HCT116 (cell line): ENCODE measurements around the gene TIGAR. TPM values are rescaled to one million over a fixed set of nuclear protein-coding genes. Genes with fewer than 3 reads are reported as not detected.

Experiments
- ATAC-seq: fragments of 200-7000 bp; cut with Tn5 transposase; 2 replicates; pipeline ENCODE4 v1.9.1; 2020; ENCODE audit warnings: mild to moderate bottlenecking, moderate library complexity
- BruUV-seq: library from RNA; stranded (reverse); fragments of 400-500 nt; replicated peaks from 2 replicates; lab custom pipeline; 2021; lab: Mats Ljungman, UMichigan
- CTCF ChIA-PET: fragments of 300-600 bp; sonication (Branson Sonifier 250); formaldehyde crosslinking; loops from one replicate; lab custom pipeline; 2021; ENCODE audit warnings: antibody characterized with exemption; lab: Charles Lee
- POLR2A ChIA-PET: fragments of 300-600, 350-600 bp; sonication (Branson Sonifier 250); formaldehyde crosslinking; loops from one replicate; lab custom pipeline; 2021; ENCODE audit warnings: antibody characterized with exemption; lab: Charles Lee
- RAD21 ChIA-PET, 2 experiments: fragments of 300-600 bp; sonication (Branson Sonifier 250); formaldehyde crosslinking; loops; one replicate each; lab custom pipeline; 2023; ENCODE audit warnings: low total read pairs in 2 of 2; ENCODE audit not compliant: uncharacterized antibody in 2 of 2, unreplicated experiment in 2 of 2, low non-redundant PET in 1 of 2; lab: Charles Lee
- DNase-seq: peaks from one replicate; pipeline ENCODE4 v3.0.0-alpha.2; 2010; ENCODE audit warnings: low read depth, low spot score
- H2AFZ ChIP-seq: fragments of 200-600 bp; shearing (Covaris generic), sonication (generic); 2 replicates; pipeline ENCODE4 v1.6.1; 2017; ENCODE audit warnings: low read depth, mixed run types, mixed read lengths, antibody characterized with exemption, low read length; ENCODE audit not compliant: poor library complexity, severe bottlenecking
- H3K27ac ChIP-seq: 2 replicates; pipeline ENCODE4 v1.5.1; 2012; ENCODE audit warnings: low read depth, low read length
- H3K27me3 ChIP-seq: fragments of 200-600 bp; sonication (generic); 2 replicates; pipeline ENCODE4 v1.6.1; 2016; ENCODE audit warnings: mixed run types, low read length, mixed read lengths; ENCODE audit not compliant: insufficient read depth
- H3K36me3 ChIP-seq, 2 experiments: fragments of 200-500 bp in 1 of 2; fragments of 200-600 bp in 1 of 2; sonication (Bioruptor generic) in 1 of 2; sonication (generic) in 1 of 2; 2 replicates each; pipeline versions ENCODE4 v1.5.1 to v1.6.1; 2014 to 2016; ENCODE audit warnings: low read length in 2 of 2, inconsistent platforms in 1 of 2, mixed read lengths in 1 of 2, mixed run types in 1 of 2; ENCODE audit not compliant: insufficient read depth in 2 of 2, control insufficient read depth in 1 of 2
- H3K4me1 ChIP-seq, 2 experiments: fragments of 200-600 bp in 1 of 2; sonication (generic) in 1 of 2; 2 replicates each; pipeline versions ENCODE4 v1.5.1 to v1.6.1; 2012 to 2017; ENCODE audit warnings: low read length in 2 of 2, inconsistent platforms in 1 of 2, mild to moderate bottlenecking in 1 of 2, mixed read lengths in 1 of 2, mixed run types in 1 of 2, moderate library complexity in 1 of 2; ENCODE audit not compliant: insufficient read depth in 2 of 2, control insufficient read depth in 1 of 2
- H3K4me2 ChIP-seq: fragments of 200-600 bp; sonication (generic); 2 replicates; pipeline ENCODE4 v1.6.1; 2017; ENCODE audit warnings: mixed run types, low read length, mixed read lengths
- H3K4me3 ChIP-seq, 2 experiments: fragments of 200-600 bp in 1 of 2; sonication (generic) in 1 of 2; replicated peaks in 1 of 2; 2 replicates each; pipeline ENCODE4 v1.5.1; 2011 to 2016; ENCODE audit warnings: low read length in 2 of 2, control low read depth in 1 of 2, low read depth in 1 of 2, mild to moderate bottlenecking in 1 of 2, mixed read lengths in 1 of 2, mixed run types in 1 of 2
- H3K79me2 ChIP-seq: fragments of 200-600 bp; sonication (generic); 2 replicates; pipeline ENCODE4 v1.6.1; 2017; ENCODE audit warnings: mild to moderate bottlenecking, mixed run types, low read length, moderate library complexity, mixed read lengths; ENCODE audit not compliant: insufficient read depth
- H3K9ac ChIP-seq: fragments of 200-600 bp; sonication (generic); 2 replicates; pipeline ENCODE4 v1.6.1; 2016; ENCODE audit warnings: low read length, mixed read lengths
- H3K9me2 ChIP-seq: fragments of 200-600 bp; sonication (generic), shearing (Covaris generic); 2 replicates; pipeline ENCODE4 v1.6.1; 2017; ENCODE audit warnings: mixed run types, mild to moderate bottlenecking, moderate library complexity; ENCODE audit not compliant: insufficient read depth
- H3K9me3 ChIP-seq, 2 experiments: fragments of 200-500 bp in 1 of 2; fragments of 200-600 bp in 1 of 2; sonication (Bioruptor generic) in 1 of 2; sonication (generic) in 1 of 2; 2 replicates each; pipeline ENCODE4 v1.6.1; 2014 to 2017; ENCODE audit warnings: low read length in 2 of 2, mixed read lengths in 2 of 2, inconsistent platforms in 1 of 2, low read depth in 1 of 2, mild to moderate bottlenecking in 1 of 2, mixed run types in 1 of 2, moderate library complexity in 1 of 2; ENCODE audit not compliant: control insufficient read depth in 1 of 2, insufficient read depth in 1 of 2
- H4K20me1 ChIP-seq: fragments of 200-600 bp; sonication (generic), shearing (Covaris generic); 2 replicates; pipeline ENCODE4 v1.6.1; 2017; ENCODE audit warnings: mixed run types, mild to moderate bottlenecking, moderate library complexity; ENCODE audit not compliant: insufficient read depth
- ATF3 ChIP-seq: IDR thresholded peaks from 2 replicates; pipeline ENCODE4 v1.6.1; 2012
- EZH2 ChIP-seq: fragments of 200-600 bp; sonication (generic); IDR thresholded peaks from 2 replicates; pipeline ENCODE4 v1.6.1; 2017; ENCODE audit warnings: antibody characterized with exemption, mixed run types
- EZH2phosphoT487 ChIP-seq: fragments of 200-600 bp; IDR thresholded peaks from 2 replicates; pipeline ENCODE4 v1.6.1; 2018; ENCODE audit warnings: antibody characterized with exemption, borderline replicate concordance
- MAX ChIP-seq: IDR thresholded peaks from 2 replicates; pipeline ENCODE4 v1.6.1; 2012
- POLR2A ChIP-seq: IDR thresholded peaks from 2 replicates; pipeline ENCODE4 v1.7.0; 2011; ENCODE audit warnings: borderline replicate concordance; ENCODE audit not compliant: insufficient read depth, insufficient read length; ENCODE audit errors: extremely low read depth
- REST ChIP-seq: IDR thresholded peaks from 2 replicates; pipeline ENCODE4 v1.6.1; 2012; ENCODE audit warnings: low read depth
- SP1 ChIP-seq: IDR thresholded peaks from 2 replicates; pipeline ENCODE4 v1.6.1; 2012; ENCODE audit warnings: low read depth
- YY1 ChIP-seq: IDR thresholded peaks from 2 replicates; pipeline ENCODE4 v1.6.1; 2011; ENCODE audit warnings: low read length, low read depth, moderate library complexity, mild to moderate bottlenecking; ENCODE audit not compliant: insufficient replicate concordance; ENCODE audit errors: extremely low read depth
- ZBTB33 ChIP-seq: IDR thresholded peaks from 2 replicates; pipeline ENCODE4 v1.6.1; 2011; ENCODE audit warnings: mild to moderate bottlenecking, low read length, moderate library complexity; ENCODE audit not compliant: insufficient replicate concordance; ENCODE audit errors: extremely low read depth
- ZFX ChIP-seq: fragments of 450-650 bp; IDR thresholded peaks from 2 replicates; pipeline ENCODE4 v1.6.1; 2017
- intact Hi-C: fragments of 100-400 bp; cut with micrococcal nuclease; formaldehyde crosslinking; loops from 2 replicates; pipeline ENCODE4 v1.10.0; 2022
- total RNA-seq: library from RNA; stranded (reverse); gene quantifications from one replicate; pipeline ENCODE4 v1.2.1, GENCODE V29; 2021; ENCODE audit not compliant: unreplicated experiment

TIGAR gene
- total RNA-seq, 1 experiment from 2014 or later = 13.7 TPM

GRCh38 chr12:4278329-4279197, 42.5 kb upstream of the TIGAR start:
- Histone ChIP-seq H3K4me1 (peaks cover 5 to 7% of the 10 kb centered on the region in 2 experiments; a peak in 2 of 4 replicates), H3K27me3 (peaks cover 11% of the 10 kb centered on the region; the same call in 1 of the 2 replicates), H3K4me3 (no peak overlapping the region), H3K36me3 (no peaks in the 10 kb centered on the region), H3K4me2 (no peak overlapping the region), H3K79me2 (no peaks in the 10 kb centered on the region), H4K20me1 (no peaks in the 10 kb centered on the region), H3K9me3 (no peaks in the 10 kb centered on the region), H2AFZ (no peak overlapping the region), H3K27ac (no peak overlapping the region), H3K9me2 (no peaks in the 10 kb centered on the region), H3K9ac (no peak overlapping the region)
- ChIA-PET POLR2A (no interaction called here), RAD21 (no interaction called here), CTCF (interaction anchor here (0.8 to 4.5 kb wide), 5 partner anchors 11 to 393 kb away, joined by 3 to 91 read pairs (median 3); no protein-coding TSS in a partner anchor)
- no TSS peak for BruUV-seq
- DNase-seq (no peak), ATAC-seq (no peak)
- intact Hi-C loops = loop anchor here (5.0 to 10.0 kb wide), 2 partner anchors 241 to 474 kb away; no protein-coding TSS in a partner anchor
- TF ChIP-seq ATF3 (no peak), POLR2A (no peak), EZH2phosphoT487 (no peak), EZH2 (no peak), REST (no peak), MAX (no peak), ZBTB33 (no peak), YY1 (no peak), ZFX (no peak), SP1 (no peak)
